ENCODE measurements around the gene TSC22D2.
"Not testable (repeated sequence)": the region's sequence is repeated elsewhere in the genome, so short reads cannot be mapped to it uniquely, and the experiment has no call there.

The TSC22D2 gene

GRCh38 chr3:150449169-150449721 is 41.1 kb downstream of the TSC22D2 start:
- no peak for DNase-seq

DNA sequence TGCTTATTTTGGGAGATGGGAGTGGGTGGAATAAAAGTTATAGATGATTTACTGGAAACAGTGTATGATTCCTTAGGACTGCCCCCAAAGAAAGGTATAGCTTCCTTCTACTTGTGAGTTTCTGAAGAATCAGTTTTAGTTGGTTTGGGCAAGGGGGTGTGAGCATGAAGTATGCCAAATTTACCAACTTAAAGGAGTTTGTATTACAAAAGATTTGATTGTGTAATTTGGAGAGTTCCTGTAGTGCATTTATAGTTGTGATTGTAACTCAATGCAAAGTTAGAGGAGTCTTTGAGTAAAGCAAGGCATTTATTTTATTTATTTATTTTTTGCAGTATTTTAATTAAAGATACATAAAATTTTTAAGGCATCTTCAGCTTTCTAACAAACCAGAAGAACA is 42.8 kb downstream of the TSC22D2 start:
- DNase-seq: no peak

DNA sequence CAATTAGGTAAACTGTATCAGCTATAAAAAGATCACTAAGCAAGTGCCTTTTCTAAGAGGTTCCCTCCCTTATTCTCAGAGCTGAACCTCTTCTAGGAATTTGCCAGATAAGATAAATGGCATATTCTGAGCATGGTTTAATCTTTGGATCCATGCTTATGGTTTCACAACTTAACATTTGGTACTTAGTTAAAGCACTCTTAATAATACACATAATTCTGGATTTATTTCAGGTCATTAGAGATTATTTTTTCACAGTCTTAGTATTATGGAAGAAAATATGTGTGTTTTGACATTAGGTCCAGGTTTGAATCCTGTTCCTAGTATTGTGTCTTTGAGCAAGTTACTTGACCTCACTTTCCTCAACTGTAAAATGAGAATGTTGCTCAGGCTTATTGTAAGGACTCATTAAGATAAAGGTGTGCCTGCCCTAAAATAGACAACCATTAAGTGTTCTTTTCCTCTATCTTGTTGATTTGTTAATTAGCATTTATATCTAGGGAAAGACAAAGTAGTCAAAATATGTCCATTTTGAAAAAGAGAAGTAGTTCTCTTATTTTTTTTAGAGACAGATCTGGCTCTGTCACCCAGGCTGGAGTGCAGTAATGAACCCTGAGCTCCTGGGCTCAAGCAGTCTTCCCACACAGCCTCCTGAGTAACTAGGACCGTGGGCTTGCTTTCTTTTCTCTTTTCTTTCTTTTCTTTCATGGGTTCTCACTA is 43.4 kb downstream of the TSC22D2 start:
- no peak for DNase-seq

DNA sequence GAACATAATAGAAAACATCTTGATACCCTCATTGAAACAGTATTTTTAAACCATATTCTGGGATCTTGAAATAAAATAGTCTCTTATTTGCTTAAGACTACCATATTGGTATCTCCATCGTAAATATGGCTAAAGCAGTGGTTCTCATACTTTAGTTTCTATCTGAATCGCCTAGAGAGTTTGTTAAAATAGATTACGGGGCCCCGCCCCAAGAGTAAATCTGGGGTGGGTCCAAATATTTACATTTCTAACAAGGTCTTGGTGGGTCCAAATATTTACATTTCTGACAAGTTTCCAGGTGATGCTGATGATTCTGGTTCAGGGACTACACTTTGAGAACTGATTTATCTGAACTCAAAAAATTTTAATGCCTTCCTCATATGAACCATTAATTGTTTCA is 45.3 kb downstream of the TSC22D2 start:
- DNase-seq: no peak

DNA sequence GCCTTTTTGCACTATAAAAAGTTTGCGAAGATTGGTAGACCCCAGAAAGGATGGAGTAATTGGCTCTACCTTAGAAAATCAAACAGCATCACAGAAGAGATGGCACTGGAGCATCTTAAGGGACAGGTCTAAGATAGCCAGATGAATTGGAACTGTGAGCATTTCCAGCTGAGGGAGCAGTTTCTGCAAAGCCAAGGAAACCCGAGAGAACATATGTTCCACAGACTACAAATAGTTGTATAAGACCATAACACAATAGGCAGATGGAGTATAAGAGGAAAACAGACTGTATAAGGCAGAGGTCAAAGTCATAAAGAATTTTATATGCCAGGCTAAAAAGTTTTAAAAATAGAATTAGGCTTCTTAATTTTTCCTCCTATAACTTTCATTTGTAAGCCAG is 46.0 kb downstream of the TSC22D2 start:
- no peak for DNase-seq

DNA sequence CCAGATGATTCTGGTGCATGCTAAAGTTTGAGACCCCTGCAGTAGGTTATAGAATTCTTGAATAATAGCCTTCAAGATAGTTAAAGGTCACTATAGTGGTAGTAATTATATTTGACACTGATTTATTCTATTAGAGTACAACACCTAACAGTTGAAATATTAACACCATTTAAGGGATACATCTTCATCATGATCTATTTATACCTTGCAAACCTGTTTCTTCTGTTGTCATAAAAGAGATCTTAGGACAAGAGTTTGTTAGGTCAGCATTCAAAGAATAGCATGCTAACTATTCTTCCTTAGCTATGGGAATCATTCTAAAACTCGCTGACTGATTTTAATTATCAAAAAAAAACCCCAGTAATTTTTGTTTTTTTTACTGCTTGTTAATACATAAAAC is 46.5 kb downstream of the TSC22D2 start:
- DNase-seq: no peak

GRCh38 chr3:150455341-150455740 is 47.2 kb downstream of the TSC22D2 start:
- DNase-seq: no peak

DNA sequence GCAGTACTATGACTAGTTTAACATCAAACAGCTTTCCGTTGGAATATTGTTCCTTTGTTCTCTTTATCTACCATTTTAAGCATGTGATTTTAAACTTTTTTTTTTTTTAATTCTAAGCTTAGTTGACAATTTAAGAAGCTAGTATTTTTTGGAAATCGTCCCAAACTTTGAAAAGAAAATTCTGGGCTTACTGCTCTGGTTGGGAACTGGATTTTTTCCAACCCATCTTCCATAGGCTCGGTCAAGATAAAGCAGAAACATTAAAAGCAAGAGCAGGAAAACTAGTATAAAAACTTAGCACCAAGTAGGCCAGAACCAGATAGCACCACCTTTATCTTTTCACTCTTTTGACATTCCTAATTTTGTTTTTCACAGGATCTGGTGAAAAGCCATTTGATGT is 49.9 kb downstream of the TSC22D2 start:
- no peak for DNase-seq

DNA sequence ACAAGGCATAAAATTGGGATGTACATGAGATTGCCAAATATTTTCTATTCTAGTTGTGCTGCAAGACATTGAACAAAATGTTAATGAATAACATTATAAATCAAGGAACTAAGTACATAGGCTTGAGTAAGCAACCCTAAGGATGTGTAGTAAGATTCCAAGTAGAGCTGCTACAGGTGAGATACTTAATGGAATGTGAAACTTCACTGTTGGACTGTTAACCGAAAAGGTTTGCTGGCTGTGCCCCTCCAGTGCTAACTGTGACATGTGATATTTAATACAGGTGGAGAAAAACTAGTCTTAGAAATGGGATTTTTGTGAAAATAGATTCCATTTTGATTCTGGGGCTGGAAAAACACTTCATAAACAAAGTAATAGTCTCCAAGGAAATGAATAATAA is 52.4 kb downstream of the TSC22D2 start:
- no peak for DNase-seq

- DNase-seq: no peak
These were observed 53.3 kb downstream of the TSC22D2 start for GRCh38 chr3:150461399-150461798.

GRCh38 chr3:150462108-150462507 is 54.0 kb downstream of the TSC22D2 start:
- DNase-seq: no peak

GRCh38 chr3:150464684-150465083 is 56.6 kb downstream of the TSC22D2 start:
- DNase-seq: no peak

- DNase-seq: no peak
These were observed 59.3 kb downstream of the TSC22D2 start for GRCh38 chr3:150467381-150467780.

DNA sequence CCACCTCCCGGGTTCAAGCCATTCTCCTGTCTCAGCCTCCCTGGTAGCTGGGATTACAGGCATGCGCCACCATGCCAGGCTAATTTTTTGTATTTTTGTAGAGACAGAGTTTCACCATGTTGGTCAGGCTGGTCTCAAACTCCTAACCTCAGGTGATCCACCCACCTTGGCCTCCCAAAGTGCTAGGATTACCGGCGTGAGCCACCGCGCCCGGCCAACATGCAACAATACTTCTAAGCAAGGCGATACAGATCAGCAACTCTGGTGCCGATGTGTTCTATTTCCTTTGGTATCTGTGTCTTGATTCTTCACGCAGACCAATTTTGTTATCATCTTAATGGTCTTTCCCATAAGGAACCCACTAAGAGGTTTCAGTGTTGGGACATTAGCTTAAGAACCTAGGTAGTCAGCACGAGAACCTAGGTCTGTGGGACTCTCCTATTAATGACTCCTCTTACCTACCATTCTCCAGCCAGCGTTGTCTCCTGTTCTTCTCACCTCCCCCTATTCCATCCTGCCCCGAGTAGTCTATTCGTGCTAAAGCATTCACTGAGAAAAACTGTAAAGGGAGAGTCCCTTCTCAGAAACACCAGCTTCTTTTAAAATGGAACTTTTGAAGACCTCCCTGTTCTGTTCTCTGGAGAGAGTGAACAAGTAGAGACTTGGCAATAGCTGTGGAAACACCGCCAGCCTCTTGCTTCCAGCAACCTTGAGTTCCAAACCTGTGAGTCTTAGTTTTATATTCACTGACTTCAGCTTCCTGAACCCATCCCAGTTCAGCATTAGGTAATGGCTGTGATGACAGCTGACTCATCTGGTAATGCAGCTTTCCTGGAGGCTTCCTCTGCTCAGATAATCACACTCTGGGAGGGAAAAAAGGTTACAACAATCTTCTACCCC is 61.2 kb downstream of the TSC22D2 start:
- DNase-seq: no peak

DNA sequence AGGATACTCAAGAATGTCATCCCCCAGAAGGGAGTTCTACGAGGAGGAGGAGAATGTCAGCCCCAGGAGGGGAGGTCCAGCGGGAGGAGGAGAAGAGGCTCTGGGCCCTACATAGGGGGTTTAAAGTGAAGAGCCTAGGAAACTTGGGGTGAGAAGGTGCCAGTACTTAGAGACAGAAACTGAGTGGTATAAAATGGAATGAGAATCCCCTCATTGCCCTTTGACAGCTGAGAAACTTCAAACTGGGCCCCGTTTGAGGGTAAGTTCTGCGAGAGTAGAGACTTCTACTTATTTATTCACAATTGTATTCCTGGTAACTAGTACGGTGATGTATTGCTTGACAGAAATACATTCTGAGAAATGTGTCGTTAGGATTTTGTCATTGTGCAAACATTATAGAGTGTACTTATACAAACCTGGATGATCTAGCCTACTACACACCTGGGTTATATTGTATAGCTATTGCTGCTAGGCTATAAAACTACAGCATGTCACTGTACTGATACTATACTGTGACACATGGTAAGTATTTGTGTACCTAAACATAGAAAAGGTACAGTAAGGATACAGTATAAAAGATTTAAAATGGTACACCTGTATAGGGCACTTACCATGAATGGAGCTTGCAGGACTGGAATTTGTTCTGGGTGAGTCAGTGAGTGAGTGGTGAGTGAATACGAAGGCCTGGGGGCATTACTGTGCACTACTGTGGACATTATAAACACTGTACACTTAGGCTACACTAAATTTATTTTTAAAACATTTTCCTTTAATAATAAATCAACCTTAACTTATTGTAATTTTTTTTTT is 62.0 kb downstream of the TSC22D2 start:
- no peak for DNase-seq

- DNase-seq: no peak
These were observed 64.3 kb downstream of the TSC22D2 start for GRCh38 chr3:150472421-150472820.

GRCh38 chr3:150473161-150473560 is 65.1 kb downstream of the TSC22D2 start:
- DNase-seq: not testable (repeated sequence)

DNA sequence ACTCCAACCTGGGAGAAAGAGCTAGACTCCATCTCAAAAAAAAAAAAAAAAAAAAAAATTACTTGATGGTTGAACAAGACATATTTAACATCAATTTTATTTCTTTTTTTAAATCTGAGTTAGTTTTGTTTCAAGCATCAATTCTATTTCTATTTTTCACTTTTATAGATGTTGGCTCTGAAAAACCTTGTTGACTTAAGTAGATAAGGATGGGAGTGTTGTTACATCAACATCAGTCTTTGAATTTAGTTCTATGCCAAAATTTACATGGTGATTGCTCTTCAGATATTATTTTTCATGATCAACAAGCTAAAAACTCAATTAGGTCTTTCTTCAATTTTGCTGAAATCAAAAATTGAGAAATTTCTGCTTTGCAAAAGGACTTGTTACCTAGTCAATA is 71.3 kb downstream of the TSC22D2 start:
- no peak for DNase-seq

DNA sequence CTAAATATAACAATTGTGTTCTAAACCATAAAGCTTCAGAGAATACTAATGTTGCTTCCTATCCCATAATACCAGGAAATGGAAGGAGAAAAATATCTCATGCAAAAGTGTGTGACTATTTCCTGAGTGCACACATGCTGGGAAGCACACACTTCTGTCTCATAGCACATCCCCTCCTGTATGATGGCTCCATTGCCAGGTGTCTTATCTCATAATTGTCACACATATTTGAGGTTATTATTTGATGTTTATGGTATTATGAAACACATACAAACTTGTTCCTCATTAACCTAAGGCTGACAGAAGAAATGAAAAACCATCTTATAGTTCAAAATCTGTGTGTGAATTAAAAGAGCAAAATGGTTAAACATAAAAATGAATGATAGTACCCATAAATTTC is 72.8 kb downstream of the TSC22D2 start:
- DNase-seq: no peak

DNA sequence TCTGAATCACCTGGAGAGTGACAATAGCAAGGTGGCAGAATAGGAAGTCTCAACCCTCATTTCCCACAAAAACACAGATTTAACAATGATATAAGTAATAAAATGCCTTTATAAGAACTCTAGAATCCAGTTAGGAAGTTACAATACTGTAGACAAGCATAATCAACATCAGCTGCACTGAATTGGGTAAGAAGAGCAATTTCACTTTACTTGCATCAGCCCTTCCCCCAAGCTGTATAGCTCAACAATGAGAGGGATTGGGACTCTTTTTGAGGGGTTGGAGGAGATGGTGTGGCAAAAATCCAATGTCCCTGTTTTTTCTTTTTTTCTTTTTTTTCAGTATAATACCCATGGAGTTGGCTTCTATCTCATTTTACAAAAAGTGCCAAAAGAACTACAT is 75.1 kb downstream of the TSC22D2 start:
- DNase-seq: no peak

DNA sequence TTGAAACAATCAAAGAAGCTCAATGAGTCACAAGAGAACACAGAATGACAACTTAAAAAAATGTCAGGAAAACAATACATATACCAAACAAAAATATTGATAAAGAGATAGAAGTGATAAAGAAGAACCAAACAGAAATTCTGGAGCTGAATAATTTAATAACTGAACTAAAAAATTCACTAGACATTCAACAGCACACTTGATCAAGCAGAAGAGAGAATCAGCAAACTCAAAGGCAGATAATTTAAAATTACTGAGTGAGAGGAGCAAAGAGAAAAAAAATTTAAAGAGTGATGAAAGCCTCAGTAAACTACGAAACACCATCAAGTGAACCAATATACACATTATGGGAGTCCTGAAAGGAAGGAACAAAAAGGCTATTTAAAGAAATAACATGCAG is 76.3 kb downstream of the TSC22D2 start:
- no peak for DNase-seq

- no peak for DNase-seq
These were observed 80.8 kb downstream of the TSC22D2 start for GRCh38 chr3:150488867-150489266.
